ENCODE data around the gene PDLIM1.

PDLIM1 gene

GRCh38 chr10:95257849-95258248 is 33.0 kb downstream of the PDLIM1 start:
- DNase-seq (ENCODE audit: extremely low read depth, low read depth), result no peak
- no peak for TF ChIP-seq CTCF (IDR thresholded peaks at IDR 0.05; ENCODE audit: low read depth, low read length)

GRCh38 chr10:95256268-95256667 is 34.5 kb downstream of the PDLIM1 start:
- no peak for DNase-seq (ENCODE audit: extremely low read depth, low read depth)
- TF ChIP-seq CTCF (IDR thresholded peaks at IDR 0.05; ENCODE audit: low read depth, low read length), result no peak

- TF ChIP-seq CTCF (IDR thresholded peaks at IDR 0.05; ENCODE audit: low read depth, low read length), result no peak
- DNase-seq (ENCODE audit: extremely low read depth, low read depth), result no peak
These were observed 36.2 kb downstream of the PDLIM1 start for GRCh38 chr10:95254629-95255028.

- no peak for DNase-seq (ENCODE audit: extremely low read depth, low read depth)
- no peak for TF ChIP-seq CTCF (IDR thresholded peaks at IDR 0.05; ENCODE audit: low read depth, low read length)
These were observed 37.1 kb downstream of the PDLIM1 start for GRCh38 chr10:95253686-95254085.

GRCh38 chr10:95253007-95253406 is 37.8 kb downstream of the PDLIM1 start:
- TF ChIP-seq CTCF (IDR thresholded peaks at IDR 0.05; ENCODE audit: low read depth, low read length), result no peak
- no peak for DNase-seq (ENCODE audit: extremely low read depth, low read depth)

GRCh38 chr10:95250856-95251255 is 39.9 kb downstream of the PDLIM1 start:
- TF ChIP-seq CTCF (IDR thresholded peaks at IDR 0.05; ENCODE audit: low read depth, low read length), result no peak
- no peak for DNase-seq (ENCODE audit: extremely low read depth, low read depth)

- TF ChIP-seq CTCF (IDR thresholded peaks at IDR 0.05; ENCODE audit: low read depth, low read length), result no peak
- no peak for DNase-seq (ENCODE audit: extremely low read depth, low read depth)
These were observed 41.3 kb downstream of the PDLIM1 start for GRCh38 chr10:95249467-95249866.

Data from AG09319 (cell line).